Large intestine (tissue), 3 donors: ENCODE measurements around the gene SARS2. TPM values are rescaled to one million over a fixed set of nuclear protein-coding genes. Genes with fewer than 3 reads are reported as not detected.
"Not testable (repeated sequence)": the region's sequence is repeated elsewhere in the genome, so short reads cannot be mapped to it uniquely, and the experiment has no call there.

ENCODE experiments used
- DNase-seq, 2 donors: peaks; one replicate each; pipeline versions ENCODE4 v3.0.0 to v3.0.0-alpha.2; 2013
- H3K27ac ChIP-seq: one replicate; pipeline ENCODE4 v1.5.1; 2013; ENCODE audit warnings: low read length
- H3K27me3 ChIP-seq: 2 replicates; pipeline ENCODE4 v1.6.1; 2013; ENCODE audit warnings: low read length; ENCODE audit not compliant: control insufficient read depth, insufficient read depth
- H3K36me3 ChIP-seq: 2 replicates; pipeline ENCODE4 v1.6.1; 2013; ENCODE audit warnings: low read length; ENCODE audit not compliant: control insufficient read depth, insufficient read depth
- H3K4me1 ChIP-seq: one replicate; pipeline ENCODE4 v1.6.1; 2013; ENCODE audit warnings: low read length; ENCODE audit not compliant: control insufficient read depth, insufficient read depth
- H3K4me3 ChIP-seq: one replicate; pipeline ENCODE4 v1.5.1; 2013; ENCODE audit warnings: low read length
- H3K9me3 ChIP-seq: one replicate; pipeline ENCODE4 v1.6.1; 2013; ENCODE audit warnings: mild to moderate bottlenecking, low read depth, low read length, moderate library complexity; ENCODE audit not compliant: control insufficient read depth
- WGBS: methylation state at CpG from one replicate; pipeline ENCODE4 v1.1.5; 2013; ENCODE audit warnings: low lambda C conversion rate; ENCODE audit not compliant: insufficient coverage; 5-methylcytosine and 5-hydroxymethylcytosine counted together
- polyA plus RNA-seq: library from polyadenylated mRNA; unstranded; fragments of 120-200 nt; gene quantifications from one replicate; pipeline ENCODE4 v1.2.1, GENCODE V29; 2013

Gene SARS2
- polyA plus RNA-seq, 1 donor: 34.9 TPM

DNA sequence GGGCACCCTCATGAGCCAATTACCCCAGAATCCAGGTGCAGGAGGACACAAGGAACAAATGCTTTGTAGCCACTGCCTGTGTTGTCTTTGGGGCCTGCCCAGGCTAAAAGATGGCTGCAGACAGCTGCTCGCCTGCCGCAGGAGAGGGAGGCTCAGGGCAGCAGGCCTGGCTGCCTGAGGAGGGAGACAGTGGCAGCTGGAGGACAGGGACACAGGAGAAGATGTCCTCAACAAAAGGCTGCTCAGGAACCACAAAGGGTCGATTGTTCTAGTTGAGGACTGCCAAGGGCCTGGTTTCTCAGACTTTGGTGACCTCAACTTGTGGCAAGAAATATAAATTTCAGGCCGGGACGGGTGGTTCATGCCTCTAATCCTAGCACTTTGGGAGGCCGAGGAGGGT, 38.8 kb downstream of the SARS2 start:
- H3K36me3 ChIP-seq: peaks cover 37% of the 10 kb centered on the region
- H3K4me3 ChIP-seq: no peak overlapping the region
- no CpG with 5 or more reads among the region's 6 CpGs for WGBS
- H3K4me1 ChIP-seq: no peaks in the 10 kb centered on the region
- H3K9me3 ChIP-seq: no peaks in the 10 kb centered on the region
- H3K27ac ChIP-seq: no peak overlapping the region
- no peaks in the 10 kb centered on the region for H3K27me3 ChIP-seq
- no peak for DNase-seq

DNA sequence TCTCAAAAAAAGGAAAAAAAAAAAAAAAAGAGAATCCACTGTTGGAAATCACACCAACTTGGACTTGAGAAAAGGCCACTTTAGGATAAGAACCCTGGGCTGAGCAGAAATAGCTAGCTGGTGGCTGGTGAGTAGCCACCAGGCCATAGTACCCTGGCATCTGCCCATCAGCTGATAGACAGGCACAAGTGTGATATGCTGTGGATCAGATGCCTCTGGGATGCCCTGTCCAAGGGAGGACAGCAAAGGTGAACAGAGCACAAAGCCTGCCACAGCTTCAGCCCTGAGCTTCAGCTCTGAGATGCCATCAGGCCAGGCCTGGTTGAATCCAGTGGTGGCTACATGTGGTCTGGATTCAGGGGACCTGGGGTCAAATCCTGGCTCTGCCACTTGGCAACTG, 39.9 kb downstream of the SARS2 start:
- no peak for DNase-seq
- no peak overlapping the region for H3K4me3 ChIP-seq
- H3K9me3 ChIP-seq: no peaks in the 10 kb centered on the region
- H3K27ac ChIP-seq: no peak overlapping the region
- H3K4me1 ChIP-seq: no peaks in the 10 kb centered on the region
- H3K36me3 ChIP-seq: peaks cover 37% of the 10 kb centered on the region
- no peaks in the 10 kb centered on the region for H3K27me3 ChIP-seq

DNA sequence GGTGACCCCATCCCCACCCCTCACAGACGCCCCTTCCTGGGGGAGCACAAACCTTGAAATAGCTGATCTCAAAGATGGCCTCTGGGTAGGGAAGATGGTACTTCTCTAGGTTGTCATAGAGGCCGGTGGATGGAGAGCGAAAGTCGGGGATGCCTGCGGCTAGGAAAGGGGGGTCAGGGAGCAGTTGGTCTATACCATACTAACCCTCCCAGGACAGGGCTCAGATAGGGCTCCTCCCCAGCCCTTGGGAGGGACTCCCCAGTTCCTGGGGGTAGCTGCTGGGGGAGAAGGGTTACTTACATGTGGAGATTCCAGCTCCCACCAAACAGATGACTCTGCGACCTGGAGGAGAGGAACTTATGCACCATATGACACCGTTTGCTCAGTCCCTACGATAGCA, 40.8 kb downstream of the SARS2 start:
- no peak overlapping the region for H3K4me3 ChIP-seq
- H3K36me3 ChIP-seq: peaks cover 37% of the 10 kb centered on the region
- DNase-seq: no peak
- H3K4me1 ChIP-seq: no peaks in the 10 kb centered on the region
- no peaks in the 10 kb centered on the region for H3K9me3 ChIP-seq
- WGBS: no CpG with 5 or more reads among the region's 8 CpGs
- H3K27ac ChIP-seq: no peak overlapping the region
- H3K27me3 ChIP-seq: no peaks in the 10 kb centered on the region

DNA sequence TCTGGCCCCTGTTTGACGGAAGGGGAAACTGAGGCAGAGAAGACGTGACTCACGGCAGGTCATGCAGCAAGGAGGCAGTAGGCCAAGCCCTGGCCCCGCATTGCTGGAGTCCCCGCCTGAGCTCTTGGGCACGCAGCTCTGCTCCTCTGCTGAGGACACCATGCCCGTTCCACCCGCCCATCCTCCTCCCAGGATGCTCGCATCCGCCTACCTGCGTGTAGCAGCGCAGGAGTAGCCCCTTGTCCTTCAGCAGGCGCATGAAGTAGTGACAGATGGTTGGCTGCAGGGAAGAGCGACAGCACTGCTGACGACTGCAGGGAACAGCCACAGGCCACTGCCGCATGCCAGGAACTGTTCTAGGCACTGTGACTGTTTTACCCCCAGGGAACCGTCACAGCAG, 41.7 kb downstream of the SARS2 start:
- DNase-seq: no peak
- Histone ChIP-seq H3K4me3 (no peak overlapping the region), H3K27me3 (no peaks in the 10 kb centered on the region), H3K9me3 (no peaks in the 10 kb centered on the region), H3K36me3 (peaks cover 37% of the 10 kb centered on the region), H3K4me1 (no peaks in the 10 kb centered on the region), H3K27ac (no peak overlapping the region)
- no CpG with 5 or more reads among the region's 17 CpGs for WGBS

DNA sequence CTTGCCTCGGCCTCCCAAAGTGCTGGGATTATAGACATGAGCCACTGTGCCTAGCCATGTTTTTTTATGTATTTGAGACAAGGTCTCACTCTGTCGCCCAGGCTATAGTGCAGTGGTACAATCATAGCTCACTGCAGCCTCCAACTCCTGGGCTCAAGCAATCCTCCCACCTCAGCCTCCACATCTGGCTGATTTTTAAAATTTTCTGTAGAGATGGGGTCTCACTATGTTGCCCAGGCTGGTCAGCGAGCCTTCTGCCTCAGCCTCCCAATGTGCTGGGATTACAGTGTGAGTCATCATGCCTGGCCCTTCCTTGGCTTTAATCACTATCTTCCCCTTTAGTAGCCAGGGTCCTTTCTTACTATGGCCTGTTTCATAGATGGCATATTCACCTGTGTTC, 45.9 kb downstream of the SARS2 start:
- WGBS: no CpG with 5 or more reads among the region's 3 CpGs
- not testable (repeated sequence) for DNase-seq, H3K9me3 ChIP-seq, H3K27me3 ChIP-seq, H3K27ac ChIP-seq, H3K4me3 ChIP-seq
- Histone ChIP-seq H3K4me1 (peaks cover 17% of the 10 kb centered on the region), H3K36me3 (peaks cover 29% of the 10 kb centered on the region)

DNA sequence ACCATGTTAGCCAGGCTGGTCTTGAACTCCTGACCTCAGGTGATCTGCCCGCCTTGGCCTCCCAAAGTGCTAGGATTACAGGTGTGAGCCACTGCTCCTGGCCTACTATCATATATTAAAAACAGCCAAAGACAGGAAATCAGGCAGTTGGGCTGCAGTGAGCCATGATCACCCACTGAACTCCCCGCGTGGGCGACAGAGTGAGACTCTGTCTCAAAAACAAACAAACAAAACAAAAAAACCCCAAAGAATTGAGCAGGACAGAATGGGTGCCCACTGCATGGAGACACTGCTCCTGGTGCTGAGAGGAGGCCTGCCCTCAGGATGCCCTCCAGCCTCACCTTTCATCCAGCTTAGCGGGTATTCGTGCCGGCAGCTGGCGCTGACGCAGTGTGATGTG, 47.3 kb downstream of the SARS2 start:
- Histone ChIP-seq H3K27ac (no peak overlapping the region), H3K4me3 (no peak overlapping the region), H3K4me1 (peaks cover 31% of the 10 kb centered on the region), H3K36me3 (peaks cover 15% of the 10 kb centered on the region), H3K27me3 (no peaks in the 10 kb centered on the region), H3K9me3 (no peaks in the 10 kb centered on the region)
- no peak for DNase-seq
- no CpG with 5 or more reads among the region's 9 CpGs for WGBS

DNA sequence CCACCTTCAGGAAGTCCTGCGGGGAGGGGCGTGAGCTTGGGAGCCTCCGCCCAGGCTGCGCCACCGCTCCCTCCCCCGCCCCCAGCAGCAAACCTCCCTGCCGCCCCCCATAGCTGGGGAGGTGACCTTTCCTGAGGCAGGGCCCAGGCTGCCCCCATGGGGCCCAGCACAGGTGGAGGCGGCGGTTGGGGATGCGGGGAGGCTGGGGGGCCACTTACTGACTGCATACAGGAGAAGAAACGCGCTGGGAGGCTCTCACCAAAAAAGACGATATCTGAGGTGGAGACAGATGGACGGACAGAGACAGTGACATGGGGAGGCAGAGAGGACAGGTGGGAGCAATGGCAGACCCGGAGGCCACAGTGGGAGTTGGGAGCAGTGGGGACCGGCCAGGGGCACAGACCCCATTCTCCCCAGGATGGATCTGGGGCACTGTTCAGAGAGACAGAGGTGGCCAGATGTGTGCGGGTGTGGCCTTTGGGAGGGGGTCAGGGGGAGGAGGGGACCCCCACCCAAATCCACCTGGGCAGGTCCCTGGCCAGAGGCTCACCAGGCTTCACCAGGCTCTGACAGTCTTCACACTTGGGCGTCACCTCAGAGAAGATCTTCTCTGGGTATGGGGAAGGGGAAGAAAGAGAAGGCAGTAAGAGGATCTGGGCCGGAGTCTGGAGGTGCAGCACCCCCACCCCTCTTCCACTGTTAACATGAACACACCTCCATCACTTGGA, 49.5 kb downstream of the SARS2 start:
- no peak for DNase-seq
- Histone ChIP-seq H3K9me3 (no peaks in the 10 kb centered on the region), H3K27me3 (no peaks in the 10 kb centered on the region), H3K36me3 (peaks cover 12% of the 10 kb centered on the region), H3K4me3 (no peak overlapping the region), H3K4me1 (peaks cover 50% of the 10 kb centered on the region), H3K27ac (peak overlapping the region; percentile 95)
- WGBS: 72% methylated on average over 4 of the region's 19 CpGs

DNA sequence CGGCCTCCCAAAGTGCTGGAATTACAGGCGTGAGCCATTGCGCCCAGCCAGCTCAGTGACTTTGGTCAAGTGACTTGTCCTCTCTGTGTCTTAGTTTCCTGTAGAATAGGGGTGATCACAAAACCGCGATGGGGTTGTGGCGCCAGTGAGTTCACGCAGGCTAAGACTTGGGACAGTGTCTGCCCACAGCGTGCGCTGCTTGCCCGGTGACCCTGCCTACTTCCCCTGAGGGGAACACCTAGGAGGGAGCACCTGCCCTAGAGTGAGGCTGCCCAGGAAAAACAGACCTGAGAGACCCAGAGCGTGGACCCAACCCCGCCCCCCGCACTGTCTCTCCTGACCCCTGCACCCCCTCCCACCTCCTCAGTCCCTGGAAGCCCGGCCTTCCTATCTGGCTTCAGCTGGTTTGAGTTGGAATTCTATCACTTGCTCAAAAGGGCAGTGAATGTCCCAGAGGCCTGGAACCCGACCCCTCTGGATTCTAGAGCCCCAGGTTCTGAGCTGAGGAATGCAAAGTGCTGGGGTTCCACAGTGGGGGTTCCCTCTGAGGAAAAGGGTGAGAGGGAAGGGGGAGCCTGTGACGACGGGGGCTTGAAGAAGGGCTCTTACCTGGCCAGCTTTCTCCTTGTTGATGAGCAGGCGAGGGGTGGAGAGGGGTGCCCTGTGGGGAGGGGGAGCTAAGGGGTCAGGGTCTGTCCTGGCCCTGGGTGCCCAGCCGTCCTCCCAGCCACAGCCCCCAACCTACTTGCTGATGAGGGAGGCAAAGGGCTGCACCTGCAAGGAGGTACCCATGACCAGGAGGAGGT, 50.3 kb downstream of the SARS2 start:
- H3K36me3 ChIP-seq: peaks cover 12% of the 10 kb centered on the region
- peak in 1 of 2 donors; percentile 50 for DNase-seq
- H3K9me3 ChIP-seq: no peaks in the 10 kb centered on the region
- peak overlapping the region; percentile 95 for H3K27ac ChIP-seq
- no peak overlapping the region for H3K4me3 ChIP-seq
- peaks cover 50% of the 10 kb centered on the region for H3K4me1 ChIP-seq
- no peaks in the 10 kb centered on the region for H3K27me3 ChIP-seq
- WGBS: no CpG with 5 or more reads among the region's 19 CpGs

DNA sequence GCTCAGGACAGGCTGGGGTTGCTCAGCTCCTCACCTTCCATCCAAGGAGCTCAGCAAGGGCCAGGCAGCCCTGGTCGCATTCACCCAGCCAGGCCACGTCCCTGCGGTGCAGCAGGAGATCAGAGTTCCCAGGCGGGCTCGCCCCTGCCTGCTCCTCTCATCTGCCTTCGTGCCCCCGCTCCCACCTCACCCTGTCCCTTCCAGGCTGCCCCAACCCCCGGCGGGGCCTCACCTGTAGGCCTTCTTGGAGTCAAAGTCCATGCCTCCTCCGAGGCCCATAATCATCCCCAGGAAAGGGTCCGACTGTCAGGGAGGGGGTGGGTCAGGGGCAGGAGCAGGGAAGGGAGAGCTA, 51.2 kb downstream of the SARS2 start:
- peak; percentile 85 to 91 for DNase-seq
- WGBS: no CpG with 5 or more reads among the region's 11 CpGs
- H3K27me3 ChIP-seq: no peaks in the 10 kb centered on the region
- H3K36me3 ChIP-seq: peaks cover 12% of the 10 kb centered on the region
- peak overlapping the region; percentile 95 for H3K27ac ChIP-seq
- no peaks in the 10 kb centered on the region for H3K9me3 ChIP-seq
- peak overlapping the region; percentile 42 for H3K4me3 ChIP-seq
- H3K4me1 ChIP-seq: peaks cover 50% of the 10 kb centered on the region

DNA sequence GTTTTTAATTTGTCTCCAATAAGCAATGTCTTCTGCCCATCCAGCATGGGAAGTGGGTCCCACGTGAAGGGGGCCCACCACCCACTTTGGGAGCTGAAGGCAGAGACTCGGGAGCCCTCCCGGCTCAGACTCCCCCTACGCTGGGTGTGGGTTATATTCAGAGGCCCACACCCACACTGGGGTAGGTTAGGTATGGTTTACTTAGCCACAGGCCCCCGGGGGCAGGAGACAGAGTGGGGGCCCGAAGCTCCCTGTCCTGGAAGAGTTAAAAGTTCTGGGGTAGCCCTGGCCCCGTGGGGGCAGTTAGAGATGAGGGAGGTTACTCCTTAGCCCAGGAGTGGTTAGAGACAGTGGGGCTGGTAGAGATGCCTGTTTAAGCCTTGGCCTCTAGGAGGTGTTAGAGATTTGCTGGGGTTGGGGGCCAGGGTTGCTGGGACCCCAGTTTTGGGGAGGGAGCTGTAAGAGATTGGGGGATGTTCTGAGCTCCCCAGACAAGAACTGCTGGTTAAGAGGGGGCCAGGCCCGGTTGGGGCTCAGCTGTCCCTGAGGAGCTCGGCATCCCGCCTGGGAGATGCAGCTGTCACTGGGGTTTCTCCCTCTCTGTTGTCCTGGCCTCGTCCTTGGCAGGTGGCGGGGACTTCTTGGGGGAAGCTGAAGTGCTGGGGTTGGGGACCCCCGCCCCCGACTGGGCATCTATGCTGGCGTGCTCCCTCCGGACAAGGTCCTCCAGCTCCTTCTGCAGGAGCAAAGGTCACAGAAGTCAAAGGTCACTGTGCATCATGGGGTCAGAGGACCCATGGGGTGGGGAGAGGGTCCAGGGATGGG, 51.8 kb downstream of the SARS2 start:
- Histone ChIP-seq H3K36me3 (peaks cover 12% of the 10 kb centered on the region), H3K4me1 (peaks cover 50% of the 10 kb centered on the region), H3K4me3 (peak overlapping the region; percentile 42), H3K27ac (peak overlapping the region; percentile 95), H3K9me3 (no peaks in the 10 kb centered on the region), H3K27me3 (no peaks in the 10 kb centered on the region)
- WGBS: no CpG with 5 or more reads among the region's 16 CpGs
- peak in 1 of 2 donors; percentile 51 for DNase-seq
